Measurements from ENCODE around the gene FAM136A. TPM values are rescaled to one million over a fixed set of nuclear protein-coding genes. Genes with fewer than 3 reads are reported as not detected.

FAM136A gene
- total and polyA plus RNA-seq, 2 of the 13 experiments (the other 11 are each of a cell fraction or from before 2014, with no cell fraction given), result 77.8 to 126 TPM

GRCh38 chr2:70301344-70302194, at the start of gene FAM136A (continued):
- TF ChIP-seq ZNF788 (CRISPR knock-in tag; IDR thresholded peaks at IDR 0.05; ENCODE audit: borderline replicate concordance) (peak; percentile 83), ZXDC (CRISPR knock-in tag; IDR thresholded peaks at IDR 0.05) (peak; percentile 62; the same call in 1 of the 2 replicates), BRCA1 (CRISPR knock-in tag; IDR thresholded peaks at IDR 0.05) (peak; percentile 77), GATAD2A (CRISPR knock-in tag; IDR thresholded peaks at IDR 0.05) (peak; percentile 83), ZNF230 (CRISPR knock-in tag; IDR thresholded peaks at IDR 0.05) (peak; percentile 95; the same call in 1 of the 2 replicates), HNF4A (CRISPR knock-in tag; IDR thresholded peaks at IDR 0.05) (no peak; the same call in none of the 2 replicates), ZNF383 (CRISPR knock-in tag; IDR thresholded peaks at IDR 0.05; ENCODE audit: borderline replicate concordance) (0 out of 2 replicates have a peak, but pooled peaks have one; percentile 55), STAT5B (CRISPR knock-in tag; IDR thresholded peaks at IDR 0.05) (no peak; the same call in 1 of the 2 replicates), KMT2A (CRISPR knock-in tag; IDR thresholded peaks at IDR 0.05) (peak; percentile 90), DRAP1 (CRISPR knock-in tag; IDR thresholded peaks at IDR 0.05) (peak; percentile 83), LCORL (IDR thresholded peaks at IDR 0.05) (0 out of 2 replicates have a peak, but pooled peaks have one; percentile 4), LCORL (CRISPR knock-in tag; IDR thresholded peaks at IDR 0.05) (peak; percentile 85), ZFP36L2 (CRISPR knock-in tag; IDR thresholded peaks at IDR 0.05) (peak; percentile 51; the same call in 1 of the 2 replicates), MED8 (CRISPR knock-in tag; IDR thresholded peaks at IDR 0.05; ENCODE audit: insufficient replicate concordance) (peak; percentile 59), ATF3 (CRISPR knock-in tag; IDR thresholded peaks at IDR 0.05) (0 out of 2 replicates have a peak, but pooled peaks have one; percentile 4), ZNF816 (CRISPR knock-in tag; IDR thresholded peaks at IDR 0.05; ENCODE audit: borderline replicate concordance) (peak; percentile 45; the same call in 1 of the 2 replicates), SMAD1 (CRISPR knock-in tag; IDR thresholded peaks at IDR 0.05; ENCODE audit: borderline replicate concordance, low read depth) (peak; percentile 91; the same call in 1 of the 2 replicates), CCDC6 (CRISPR knock-in tag; IDR thresholded peaks at IDR 0.05) (peak; percentile 43; the same call in 1 of the 2 replicates), MEF2D (CRISPR knock-in tag; IDR thresholded peaks at IDR 0.05) (peak; percentile 79)
- TF ChIP-seq, protein P1, sequence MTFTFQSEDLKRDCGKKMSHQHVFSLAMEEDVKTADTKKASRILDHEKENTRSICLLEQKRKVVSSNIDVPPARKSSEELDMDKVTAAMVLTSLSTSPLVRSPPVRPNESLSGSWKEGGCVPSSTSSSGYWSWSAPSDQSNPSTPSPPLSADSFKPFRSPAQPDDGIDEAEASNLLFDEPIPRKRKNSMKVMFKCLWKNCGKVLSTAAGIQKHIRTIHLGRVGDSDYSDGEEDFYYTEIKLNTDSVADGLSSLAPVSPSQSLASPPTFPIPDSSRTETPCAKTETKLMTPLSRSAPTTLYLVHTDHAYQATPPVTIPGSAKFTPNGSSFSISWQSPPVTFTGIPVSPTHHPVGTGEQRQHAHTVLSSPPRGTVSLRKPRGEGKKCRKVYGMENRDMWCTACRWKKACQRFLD (CRISPR knock-in tag; IDR thresholded peaks at IDR 0.05; ENCODE audit: borderline replicate concordance), result peak; percentile 94
- TF ChIP-seq, protein P2, sequence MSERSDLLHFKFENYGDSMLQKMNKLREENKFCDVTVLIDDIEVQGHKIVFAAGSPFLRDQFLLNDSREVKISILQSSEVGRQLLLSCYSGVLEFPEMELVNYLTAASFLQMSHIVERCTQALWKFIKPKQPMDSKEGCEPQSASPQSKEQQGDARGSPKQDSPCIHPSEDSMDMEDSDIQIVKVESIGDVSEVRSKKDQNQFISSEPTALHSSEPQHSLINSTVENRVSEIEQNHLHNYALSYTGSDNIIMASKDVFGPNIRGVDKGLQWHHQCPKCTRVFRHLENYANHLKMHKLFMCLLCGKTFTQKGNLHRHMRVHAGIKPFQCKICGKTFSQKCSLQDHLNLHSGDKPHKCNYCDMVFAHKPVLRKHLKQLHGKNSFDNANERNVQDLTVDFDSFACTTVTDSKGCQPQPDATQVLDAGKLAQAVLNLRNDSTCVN (CRISPR knock-in tag; IDR thresholded peaks at IDR 0.05; ENCODE audit: borderline replicate concordance), result no peak; the same call in 1 of the 2 replicates
- TF ChIP-seq, protein P3, sequence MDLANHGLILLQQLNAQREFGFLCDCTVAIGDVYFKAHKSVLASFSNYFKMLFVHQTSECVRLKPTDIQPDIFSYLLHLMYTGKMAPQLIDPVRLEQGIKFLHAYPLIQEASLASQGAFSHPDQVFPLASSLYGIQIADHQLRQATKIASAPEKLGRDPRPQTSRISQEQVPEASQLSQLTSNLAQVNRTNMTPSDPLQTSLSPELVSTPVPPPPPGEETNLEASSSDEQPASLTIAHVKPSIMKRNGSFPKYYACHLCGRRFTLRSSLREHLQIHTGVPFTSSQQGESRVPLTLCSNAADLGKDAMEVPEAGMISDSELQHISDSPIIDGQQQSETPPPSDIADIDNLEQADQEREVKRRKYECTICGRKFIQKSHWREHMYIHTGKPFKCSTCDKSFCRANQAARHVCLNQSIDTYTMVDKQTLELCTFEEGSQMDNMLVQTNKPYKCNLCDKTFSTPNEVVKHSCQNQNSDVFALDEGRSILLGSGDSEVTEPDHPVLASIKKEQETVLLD (CRISPR knock-in tag; IDR thresholded peaks at IDR 0.05; ENCODE audit: low read depth), result 0 out of 2 replicates have a peak, but pooled peaks have one; percentile 27

Measured in HepG2 (cell line).